RPMI8226 (cell line): Measurements from ENCODE around the gene DCTN1.
"Not testable (repeated sequence)": the region's sequence is repeated elsewhere in the genome, so short reads cannot be mapped to it uniquely, and the experiment has no call there.

Source experiments
- DNase-seq: peaks from one replicate; pipeline ENCODE4 v3.0.0-alpha.2; 2015

Gene DCTN1

GRCh38 chr2:74379851-74380789 lies at the start of gene DCTN1:
DCTN1 (minus strand) TSS chr2:74380311; CDS start chr2:74380037, 274 bp downstream.
- DNase-seq = no peak

- no peak for DNase-seq
Measured at GRCh38 chr2:74428675-74429074, 48.6 kb upstream of the DCTN1 start.

DNA sequence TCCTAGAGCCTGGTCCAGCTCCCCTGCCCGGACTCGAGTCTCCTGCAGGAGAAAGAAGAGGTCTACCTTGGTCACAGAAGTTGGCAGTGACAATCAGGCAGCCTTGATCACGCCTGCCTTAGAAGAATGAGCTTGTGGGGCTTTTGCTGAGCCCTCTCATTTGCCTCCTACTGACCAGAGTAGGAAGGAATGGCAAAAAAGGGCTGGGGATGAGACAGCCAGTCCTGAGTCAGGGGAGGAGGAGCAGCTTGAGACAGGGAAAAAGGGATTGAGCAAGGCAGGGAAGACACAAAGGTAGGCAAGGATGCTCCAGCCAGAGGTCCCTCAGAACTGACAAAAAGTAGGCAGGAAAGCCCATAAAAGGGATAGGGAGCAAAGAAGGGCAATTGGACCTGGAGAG lies 47.4 kb upstream of the DCTN1 start:
- DNase-seq = no peak

GRCh38 chr2:74426181-74426758 lies 46.2 kb upstream of the DCTN1 start:
- DNase-seq = no peak

DNA sequence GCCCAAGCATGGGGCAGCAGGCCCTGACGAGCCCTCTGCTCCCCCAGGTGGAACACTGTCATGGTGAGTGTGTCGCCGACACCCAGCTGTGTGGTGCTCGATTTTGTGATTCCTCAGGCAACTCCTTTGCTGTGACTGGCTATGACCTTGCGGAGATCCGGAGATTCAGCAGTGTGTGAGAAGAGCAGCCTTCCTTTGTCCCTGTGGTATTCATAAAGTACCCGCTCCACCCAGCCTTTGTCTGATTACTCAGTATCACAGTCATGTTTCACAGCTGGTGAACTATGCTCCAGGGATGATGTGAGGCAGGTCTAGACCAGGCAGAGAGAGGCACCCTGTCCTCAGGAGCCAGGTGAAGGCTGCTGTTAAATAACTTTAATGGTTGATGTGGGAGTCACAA lies 45.4 kb upstream of the DCTN1 start:
- DNase-seq = no peak

GRCh38 chr2:74424995-74425406 lies 44.9 kb upstream of the DCTN1 start:
- no peak for DNase-seq

DNA sequence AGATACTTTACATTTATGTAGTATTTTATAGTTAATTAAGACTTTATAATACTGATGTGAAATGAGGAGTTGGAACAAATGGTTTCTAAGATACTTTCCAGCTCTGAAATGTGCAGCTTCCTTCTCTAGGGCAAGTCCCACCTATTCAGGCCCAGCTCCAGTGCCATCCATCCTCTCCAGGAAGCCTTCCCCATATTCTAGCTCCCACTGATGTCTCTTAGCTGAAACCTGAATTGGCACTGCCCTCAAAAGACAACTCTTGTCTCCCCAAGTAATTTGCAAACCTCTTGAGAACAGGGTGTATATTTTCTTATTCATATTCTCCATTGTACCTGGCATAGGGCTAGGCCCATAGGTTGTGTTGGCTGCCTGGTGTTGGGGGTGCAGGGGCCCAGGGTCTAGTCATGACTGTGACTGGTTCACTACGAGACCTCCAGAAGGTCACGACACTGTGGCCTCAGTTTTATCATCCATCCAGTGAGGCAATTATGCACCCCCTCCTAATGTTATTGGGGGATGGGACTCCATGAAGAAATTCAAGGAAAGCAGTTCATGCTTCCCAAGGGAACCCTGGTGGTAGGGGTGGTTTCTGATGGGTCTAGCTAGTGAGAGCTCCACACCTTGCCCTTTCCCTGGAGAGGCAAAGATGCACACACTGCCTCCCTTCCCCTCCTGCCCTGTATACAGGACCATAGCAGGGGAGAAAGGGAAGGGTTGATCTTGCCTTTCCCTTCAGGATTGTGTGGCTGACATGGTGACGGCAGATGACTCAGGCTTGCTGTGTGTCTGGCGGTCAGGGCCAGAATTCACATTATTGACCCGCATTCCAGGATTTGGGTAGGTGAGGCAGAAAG lies 44.3 kb upstream of the DCTN1 start:
- no peak for DNase-seq

DNA sequence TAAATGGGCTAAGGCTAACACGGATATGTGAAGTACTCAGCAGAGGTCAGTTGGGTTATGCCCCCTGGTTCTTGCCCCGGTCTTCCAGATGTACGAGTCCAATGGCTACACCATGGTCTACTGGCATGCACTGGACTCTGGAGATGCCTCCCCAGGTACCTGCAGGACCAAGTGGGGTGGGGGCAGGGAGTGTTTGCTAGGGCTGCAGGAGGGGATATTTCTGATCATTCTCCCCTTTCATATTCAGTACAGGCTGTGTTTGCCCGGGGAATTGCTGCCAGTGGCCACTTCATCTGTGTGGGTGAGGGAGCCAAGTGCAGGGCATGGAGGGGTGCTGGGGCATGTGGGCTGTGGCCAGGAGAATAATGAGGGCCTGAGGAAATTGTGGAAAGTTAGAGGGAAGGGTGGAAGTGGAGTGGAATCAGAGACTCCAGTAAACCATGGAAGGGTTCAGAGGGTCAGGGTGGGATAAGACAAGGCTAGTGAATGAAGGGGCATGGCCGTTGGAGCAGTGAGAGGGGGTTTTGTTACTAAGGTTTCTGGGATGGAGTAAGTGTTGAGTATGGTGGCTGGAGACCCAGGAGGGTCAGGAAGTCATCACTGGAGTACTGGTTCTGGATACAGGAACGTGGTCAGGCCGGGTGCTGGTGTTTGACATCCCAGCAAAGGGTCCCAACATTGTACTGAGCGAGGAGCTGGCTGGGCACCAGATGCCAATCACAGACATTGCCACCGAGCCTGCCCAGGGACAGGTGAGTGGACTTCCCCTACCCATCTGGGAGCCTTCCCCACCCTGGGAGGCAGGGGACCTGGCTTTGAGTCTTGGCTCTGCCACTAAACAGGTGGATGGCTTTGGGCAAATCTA lies 43.4 kb upstream of the DCTN1 start:
- DNase-seq = no peak

DNA sequence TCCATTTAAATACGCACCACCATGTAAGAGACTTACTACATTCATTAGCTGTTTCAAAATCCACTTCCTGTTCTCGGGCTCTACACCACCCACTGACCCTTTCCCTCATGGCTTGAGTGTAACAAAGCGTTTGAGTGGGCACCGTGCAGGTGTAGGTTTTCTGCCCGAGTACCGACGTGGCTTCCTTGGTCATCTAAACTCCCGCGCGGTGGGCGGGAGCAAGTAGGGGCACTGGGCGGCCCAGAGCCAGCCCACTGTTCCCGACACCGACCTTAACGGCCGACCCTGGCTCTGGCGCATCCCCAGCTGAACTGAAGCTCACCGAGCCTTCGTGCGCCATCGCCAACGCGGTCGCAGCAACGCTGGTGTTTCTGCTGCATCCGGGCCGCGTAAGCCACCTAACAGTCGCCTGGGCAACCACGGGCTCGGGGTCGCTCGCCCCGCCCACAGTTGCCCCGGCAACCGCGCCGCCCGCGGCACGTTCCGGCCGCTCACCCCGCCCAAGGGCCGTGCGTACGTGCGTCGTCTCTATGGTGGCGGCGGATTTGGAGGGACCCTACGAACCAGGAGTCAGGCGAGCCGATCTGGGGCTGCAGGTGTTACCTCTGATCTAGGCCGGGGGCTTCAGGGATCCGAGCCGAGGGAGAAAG lies 41.2 kb upstream of the DCTN1 start, which contains the start of the genes C2orf81 and WDR54:
C2orf81 (minus strand) TSS at position 399 of the 650 bp plus-strand sequence; CDS start at position 340, 59 bp downstream.
WDR54 (plus strand) TSS at position 510 of the 650 bp plus-strand sequence. CDS start 424 bp downstream, outside the sequence.
- DNase-seq = peak; percentile 97

DNA sequence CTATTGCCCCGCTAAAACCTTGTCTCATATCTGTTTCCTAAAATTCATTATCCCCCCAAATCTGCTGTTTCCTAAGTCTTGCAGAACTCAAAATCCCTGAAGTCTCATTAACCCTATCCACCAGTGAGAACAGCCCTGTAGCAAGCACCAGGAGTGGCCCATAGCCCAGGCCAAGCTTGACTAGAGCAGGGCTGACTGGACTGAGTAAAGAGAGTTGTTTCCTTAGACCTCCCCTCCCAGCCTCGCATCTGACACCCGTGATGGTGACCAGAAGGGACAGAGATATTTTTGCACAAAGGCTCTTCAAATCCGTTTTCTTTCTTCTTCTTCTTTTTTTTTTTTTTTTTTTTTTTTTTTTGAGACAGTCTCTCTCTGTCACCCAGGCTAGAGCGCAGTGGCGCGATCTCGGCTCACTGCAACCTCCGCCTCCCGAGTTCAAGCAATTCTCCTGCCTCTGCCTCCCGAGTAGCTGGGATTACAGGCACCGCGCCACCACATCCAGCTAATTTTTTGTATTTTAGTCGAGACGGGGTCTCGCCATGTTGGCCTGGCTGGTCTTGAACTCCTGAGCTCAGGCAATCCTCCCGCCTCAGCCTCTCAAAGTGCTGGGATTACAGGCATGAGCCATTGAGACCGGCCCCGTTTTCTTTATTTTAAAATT lies 40.5 kb upstream of the DCTN1 start:
- not testable (repeated sequence) for DNase-seq

DNA sequence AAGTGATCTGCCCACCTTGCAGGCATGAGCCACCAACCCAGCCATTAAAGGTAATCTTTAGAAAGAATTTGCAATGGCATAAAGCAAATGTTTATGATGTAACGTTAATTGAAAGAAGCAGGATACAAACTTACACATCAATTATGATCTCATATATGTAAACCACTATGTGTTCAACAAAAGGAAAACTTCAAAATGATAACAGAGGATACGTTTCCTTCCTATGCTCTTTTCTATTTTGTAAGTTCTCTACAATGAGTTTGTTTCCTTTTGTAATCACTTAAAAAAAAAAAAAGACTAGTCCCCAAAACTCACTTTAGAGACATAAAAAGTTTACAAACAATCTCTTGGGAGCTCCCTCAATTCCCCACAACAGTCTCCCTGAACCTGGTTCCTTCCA lies 39.9 kb upstream of the DCTN1 start:
- no peak for DNase-seq

- peak; percentile 26 for DNase-seq
Measured at GRCh38 chr2:74419345-74419744, 39.2 kb upstream of the DCTN1 start.

GRCh38 chr2:74418312-74418711 lies 38.2 kb upstream of the DCTN1 start:
- DNase-seq = no peak

GRCh38 chr2:74417763-74418162 lies 37.7 kb upstream of the DCTN1 start:
- DNase-seq = no peak

DNA sequence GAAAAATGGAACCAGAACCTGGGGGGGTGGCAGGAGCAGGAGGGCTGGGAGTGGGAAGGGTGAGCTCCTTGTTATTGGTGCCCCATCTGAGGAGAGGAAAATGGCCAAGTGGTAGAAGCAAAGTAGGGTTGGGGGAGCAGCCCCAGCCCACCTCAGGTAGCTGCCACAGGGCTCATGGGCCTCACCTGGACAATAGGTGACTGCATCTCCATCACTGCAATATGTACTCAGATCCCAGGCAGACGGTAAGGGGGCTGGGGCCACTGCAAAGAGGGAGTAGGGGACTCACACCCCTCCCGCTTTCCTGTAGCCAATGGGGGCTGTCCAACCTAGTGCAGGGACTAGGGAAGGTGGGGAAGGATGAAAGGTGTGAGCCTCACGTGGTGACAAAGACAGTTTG lies 37.1 kb upstream of the DCTN1 start:
- no peak for DNase-seq

GRCh38 chr2:74416778-74417177 lies 36.7 kb upstream of the DCTN1 start:
- no peak for DNase-seq

DNA sequence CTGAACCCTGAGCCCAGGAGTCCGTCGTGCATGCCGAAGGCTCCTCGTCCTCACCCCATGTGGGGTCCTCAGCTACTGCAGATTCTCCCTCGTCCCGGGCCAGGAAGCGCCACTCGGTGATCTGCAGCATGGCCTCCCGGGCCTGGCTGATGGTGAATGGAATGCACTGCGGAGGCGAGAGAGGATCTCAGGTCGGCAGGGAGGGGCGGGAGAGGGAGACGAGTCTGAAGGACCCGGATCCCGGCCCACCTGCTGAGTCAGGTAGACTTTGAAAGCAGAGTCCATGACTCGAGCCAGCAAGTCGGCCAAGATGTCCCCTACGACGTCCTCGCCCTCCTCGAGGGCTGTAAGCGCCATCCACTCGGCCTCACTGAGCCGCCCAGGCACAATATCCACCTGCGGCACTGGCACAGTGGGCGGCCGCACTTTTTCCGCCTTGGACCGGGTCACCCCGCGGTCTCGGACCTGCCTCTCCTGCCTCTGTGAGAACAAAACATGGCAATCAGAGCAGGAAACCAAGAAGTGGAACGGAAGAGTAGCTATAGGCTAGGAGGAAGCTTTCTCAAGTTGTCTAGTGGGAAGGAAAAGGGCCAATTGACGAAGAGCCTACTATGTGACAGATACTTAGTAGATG lies 35.8 kb upstream of the DCTN1 start:
- DNase-seq = no peak

DNA sequence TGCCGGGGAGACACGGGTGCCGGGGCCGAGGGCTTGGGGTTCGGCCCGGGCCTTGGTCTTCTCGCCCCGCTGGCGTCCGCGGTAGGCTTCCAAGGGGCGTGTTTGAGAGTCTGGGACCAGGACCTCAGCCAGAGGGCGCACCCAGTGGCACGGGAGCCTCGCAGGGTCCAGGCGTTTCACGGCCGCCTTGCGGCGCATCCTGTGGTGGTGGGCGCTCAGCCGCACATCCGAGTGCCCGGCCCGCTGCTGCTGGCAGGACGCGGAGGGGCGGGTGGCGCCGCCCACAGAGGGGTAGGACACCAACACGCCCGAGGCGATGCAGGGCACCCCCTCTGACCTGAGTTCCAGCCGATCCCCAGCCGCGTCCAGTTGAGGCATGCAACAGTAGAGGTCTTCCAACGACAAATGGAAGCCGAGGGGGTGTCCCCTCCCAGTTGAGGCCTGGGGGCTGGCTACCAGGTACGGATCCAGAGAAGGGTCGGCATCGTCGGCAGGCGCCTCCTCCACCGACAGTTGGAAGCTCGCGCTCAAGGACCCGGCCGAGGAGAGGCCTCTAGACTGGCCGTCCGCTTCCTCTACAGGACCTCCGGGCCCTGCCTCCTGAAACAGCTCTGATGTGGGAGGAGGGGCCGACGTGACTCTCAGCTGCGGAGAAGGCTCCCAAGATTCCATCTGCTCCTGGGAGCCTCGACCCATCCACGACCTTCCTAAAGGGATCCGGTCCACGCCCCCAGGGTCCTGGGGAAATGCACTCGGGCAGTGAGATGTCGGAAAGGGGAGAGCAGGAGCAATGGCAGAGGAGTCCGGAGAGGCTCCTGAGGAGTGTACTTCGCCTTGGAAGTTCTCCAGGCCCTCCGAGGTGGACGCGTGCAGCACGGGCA lies 35.0 kb upstream of the DCTN1 start:
- DNase-seq = no peak

- DNase-seq = no peak
Measured at GRCh38 chr2:74414441-74414840, 34.3 kb upstream of the DCTN1 start.
